Liver (tissue), 9 donors: Measurements from ENCODE around the gene PDE3A. TPM values are rescaled to one million over a fixed set of nuclear protein-coding genes. Genes with fewer than 3 reads are reported as not detected.

Source experiments
- DNase-seq: peaks from one replicate; pipeline ENCODE4 v3.0.0-alpha.2; 2017; ENCODE audit warnings: low spot score
- H3K27ac ChIP-seq, 2 donors: one replicate each; pipeline ENCODE4 v1.7.0; 2013; ENCODE audit warnings: inconsistent platforms in 2 of 2, low read length in 2 of 2, control low read depth in 1 of 2, low read depth in 1 of 2, mild to moderate bottlenecking in 1 of 2
- H3K27me3 ChIP-seq, 4 donors: one replicate each; pipeline versions ENCODE4 v1.6.1 to v1.7.0; 2013; ENCODE audit warnings: low read length in 3 of 4, inconsistent platforms in 1 of 4, mild to moderate bottlenecking in 1 of 4, moderate library complexity in 1 of 4; ENCODE audit not compliant: control insufficient read depth in 4 of 4, insufficient read depth in 4 of 4
- H3K36me3 ChIP-seq, 4 donors: one replicate each; pipeline versions ENCODE4 v1.6.1 to v1.7.0; 2013; ENCODE audit warnings: low read length in 3 of 4, mild to moderate bottlenecking in 3 of 4, low read depth in 1 of 4, moderate library complexity in 1 of 4; ENCODE audit not compliant: control insufficient read depth in 4 of 4, insufficient read depth in 3 of 4
- H3K4me1 ChIP-seq, 4 donors: one replicate each; pipeline versions ENCODE4 v1.6.1 to v1.7.0; 2013; ENCODE audit warnings: low read length in 3 of 4, mild to moderate bottlenecking in 3 of 4, moderate library complexity in 1 of 4; ENCODE audit not compliant: control insufficient read depth in 4 of 4, insufficient read depth in 4 of 4
- H3K4me3 ChIP-seq, 3 donors: one replicate each; pipeline versions ENCODE4 v1.6.1 to v1.7.0; 2013; ENCODE audit warnings: low read length in 3 of 3, control low read depth in 1 of 3, low read depth in 1 of 3, mild to moderate bottlenecking in 1 of 3
- H3K9ac ChIP-seq, 2 donors: one replicate each; pipeline ENCODE4 v1.7.0; 2013; ENCODE audit warnings: low read length in 2 of 2, mild to moderate bottlenecking in 2 of 2, moderate library complexity in 2 of 2, control low read depth in 1 of 2, low read depth in 1 of 2
- H3K9me3 ChIP-seq, 4 donors: one replicate each; pipeline versions ENCODE4 v1.6.1 to v1.7.0; 2013; ENCODE audit warnings: low read length in 3 of 4; ENCODE audit not compliant: control insufficient read depth in 4 of 4
- CTCF ChIP-seq: fragments of 150-350 bp; IDR thresholded peaks from 2 replicates; pipeline ENCODE4 v1.5.1; 2017; ENCODE audit warnings: improper control_type of control experiment, low read depth, low read length; ENCODE audit not compliant: missing input control
- EGR1 ChIP-seq, 2 donors: IDR thresholded peaks; 2 replicates each; pipeline ENCODE4 v1.6.1; 2016 to 2018; ENCODE audit warnings: antibody characterized with exemption in 2 of 2, low read depth in 2 of 2
- FOXA1 ChIP-seq: IDR thresholded peaks from 2 replicates; pipeline ENCODE4 v1.6.1; 2016; ENCODE audit warnings: antibody characterized with exemption
- FOXA2 ChIP-seq: IDR thresholded peaks from 2 replicates; pipeline ENCODE4 v1.6.1; 2016; ENCODE audit warnings: antibody characterized with exemption
- GABPA ChIP-seq, 2 donors: IDR thresholded peaks in 1 of 2; conservative IDR thresholded peaks in 1 of 2; 2 replicates each; pipeline ENCODE4 v1.6.1; 2016; ENCODE audit warnings: antibody characterized with exemption in 2 of 2, mild to moderate bottlenecking in 1 of 2, moderate library complexity in 1 of 2
- HNF4A ChIP-seq, 2 donors: conservative IDR thresholded peaks; 2 replicates each; pipeline ENCODE4 v1.6.1; 2016; ENCODE audit warnings: antibody characterized with exemption in 2 of 2, mild to moderate bottlenecking in 2 of 2
- HNF4G ChIP-seq: IDR thresholded peaks from 2 replicates; pipeline ENCODE4 v1.6.1; 2016; ENCODE audit warnings: antibody characterized with exemption
- JUND ChIP-seq, 2 donors: IDR thresholded peaks; 2 replicates each; pipeline ENCODE4 v1.6.1; 2016; ENCODE audit warnings: antibody characterized with exemption in 2 of 2
- MAX ChIP-seq: IDR thresholded peaks from 2 replicates; pipeline ENCODE4 v1.6.1; 2016; ENCODE audit warnings: antibody characterized with exemption
- NR2F2 ChIP-seq: IDR thresholded peaks from 2 replicates; pipeline ENCODE4 v1.6.1; 2016; ENCODE audit warnings: antibody characterized with exemption
- RAD21 ChIP-seq, 2 donors: IDR thresholded peaks; 2 replicates each; pipeline ENCODE4 v1.6.1; 2016; ENCODE audit warnings: antibody characterized with exemption in 2 of 2, mild to moderate bottlenecking in 2 of 2
- RXRA ChIP-seq, 2 donors: IDR thresholded peaks; 2 replicates each; pipeline ENCODE4 v1.6.1; 2017 to 2018; ENCODE audit warnings: antibody characterized with exemption in 2 of 2, mild to moderate bottlenecking in 1 of 2
- SP1 ChIP-seq: IDR thresholded peaks from 2 replicates; pipeline ENCODE4 v1.6.1; 2018; ENCODE audit warnings: antibody characterized with exemption, mild to moderate bottlenecking
- TAF1 ChIP-seq: conservative IDR thresholded peaks from 2 replicates; pipeline ENCODE4 v1.6.1; 2016; ENCODE audit warnings: antibody characterized with exemption, mild to moderate bottlenecking
- YY1 ChIP-seq: IDR thresholded peaks from 2 replicates; pipeline ENCODE4 v1.6.1; 2016; ENCODE audit warnings: antibody characterized with exemption, mild to moderate bottlenecking
- ZBTB33 ChIP-seq: IDR thresholded peaks from 2 replicates; pipeline ENCODE4 v1.6.1; 2016; ENCODE audit warnings: antibody characterized with exemption
- WGBS: extraction: QIAGEN DNeasy Blood & Tissue Kit; methylation state at CpG from one replicate; pipeline ENCODE4 v1.1.7; 2013; 5-methylcytosine and 5-hydroxymethylcytosine counted together
- polyA plus RNA-seq, 2 donors: library from polyadenylated mRNA; stranded (reverse) in 1 of 2; unstranded in 1 of 2; fragments of 200-250 nt in 1 of 2; fragments of >200 nt in 1 of 2; fragmentation: Nextera tagmentation in 1 of 2; extraction: Ambion mirVana in 1 of 2; gene quantifications; one replicate each; pipeline versions ENCODE4 v1.2.1 to v1.2.3, GENCODE V29; 2013 to 2015
- total RNA-seq, 2 donors: library from RNA; depleted of rRNA; stranded (reverse); fragments of >200 nt; gene quantifications; one replicate each; pipeline ENCODE4 v1.2.3, GENCODE V29; 2014
- TF ChIP-seq, protein P1 (sequence below): IDR thresholded peaks from 2 replicates; pipeline ENCODE4 v1.6.1; 2016; ENCODE audit warnings: antibody characterized with exemption, mild to moderate bottlenecking
- donor health status: healthy.
- donor health status: healthy.
- donor health status: healthy.
- donor health status: healthy.
- donor health status: healthy.

Gene PDE3A
- total and polyA plus RNA-seq, 4 donors: 0.50 to 3.8 (median 2.2) TPM

DNA sequence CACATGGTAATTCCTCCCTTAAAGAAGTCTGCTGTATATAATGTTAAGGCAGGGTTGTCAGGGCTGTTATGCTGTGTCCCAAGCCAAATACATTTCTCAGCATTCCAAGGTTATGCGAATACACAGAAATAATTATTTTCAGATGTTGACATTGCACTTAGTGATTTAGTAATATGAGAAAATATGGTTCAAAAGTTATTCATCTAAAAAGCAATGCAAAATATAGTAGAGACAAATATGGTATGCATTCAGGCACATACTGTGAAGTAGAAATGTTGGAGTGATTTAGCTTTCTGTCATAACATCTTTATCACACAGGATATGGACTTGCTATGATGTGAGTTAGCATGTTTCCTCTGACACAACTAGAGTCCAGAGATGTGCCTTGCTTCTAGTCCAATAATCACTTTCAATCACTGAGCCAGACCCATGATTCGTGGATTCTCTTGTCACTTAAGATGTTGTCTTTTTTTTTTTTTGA lies 70.0 kb downstream of the PDE3A start:
- no peaks in the 10 kb centered on the region for H3K27me3 ChIP-seq
- TF ChIP-seq NR2F2 (no peak), SP1 (no peak)
- H3K27ac ChIP-seq: no peak overlapping the region
- H3K9me3 ChIP-seq: no peaks in the 10 kb centered on the region
- no peaks in the 10 kb centered on the region for H3K36me3 ChIP-seq
- 77% methylated on average over 2 of the region's 2 CpGs for WGBS
- no peaks in the 10 kb centered on the region for H3K4me1 ChIP-seq
- no peak for DNase-seq
- H3K9ac ChIP-seq: no peak overlapping the region
- no peak overlapping the region for H3K4me3 ChIP-seq

DNA sequence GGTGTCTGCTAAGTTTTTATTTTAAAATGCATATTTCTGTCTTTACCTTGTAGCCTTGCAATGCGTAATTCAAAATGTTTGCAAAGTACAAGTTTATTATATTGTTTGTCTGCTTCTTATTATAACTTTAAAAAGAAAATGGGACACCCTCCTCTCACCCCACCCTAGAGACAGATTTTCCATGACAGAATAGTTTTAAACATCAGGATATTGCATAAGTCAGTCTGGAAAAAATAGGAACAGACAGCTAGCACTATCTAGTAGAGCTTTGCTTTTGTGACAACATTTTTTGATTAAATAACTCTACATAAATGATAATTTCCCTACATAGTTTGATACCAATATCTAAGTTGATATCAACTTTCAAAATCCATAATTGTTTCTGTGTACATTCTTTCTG lies 71.3 kb downstream of the PDE3A start:
- TF ChIP-seq NR2F2 (no peak), GABPA (IDR thresholded peaks at IDR 0.05 in 1 of 2, conservative IDR thresholded peaks at IDR 0.05 in 1 of 2) (no peak)
- Histone ChIP-seq H3K27ac (no peak overlapping the region), H3K4me1 (no peaks in the 10 kb centered on the region), H3K9ac (no peak overlapping the region), H3K36me3 (no peaks in the 10 kb centered on the region), H3K4me3 (no peak overlapping the region), H3K27me3 (no peaks in the 10 kb centered on the region), H3K9me3 (no peaks in the 10 kb centered on the region)
- no peak for DNase-seq
- WGBS: 93% methylated on average over 1 of the region's 1 CpG

GRCh38 chr12:20440408-20440807 lies 72.1 kb downstream of the PDE3A start:
- Histone ChIP-seq H3K27ac (no peak overlapping the region), H3K9ac (no peak overlapping the region), H3K4me1 (no peaks in the 10 kb centered on the region), H3K36me3 (no peaks in the 10 kb centered on the region), H3K4me3 (no peak overlapping the region), H3K9me3 (no peaks in the 10 kb centered on the region), H3K27me3 (no peaks in the 10 kb centered on the region)
- 47% methylated on average over 1 of the region's 1 CpG for WGBS
- DNase-seq: no peak
- TF ChIP-seq FOXA2: no peak
- peak; percentile 49 for TF ChIP-seq NR2F2

GRCh38 chr12:20442322-20442721 lies 74.0 kb downstream of the PDE3A start:
- H3K27ac ChIP-seq: no peak overlapping the region
- H3K36me3 ChIP-seq: no peaks in the 10 kb centered on the region
- 72% methylated on average over 6 of the region's 6 CpGs for WGBS
- peaks cover 0 to 4% (median 0%) of the 10 kb centered on the region in 4 donors for H3K27me3 ChIP-seq
- DNase-seq: no peak
- no peak overlapping the region for H3K9ac ChIP-seq
- H3K9me3 ChIP-seq: no peaks in the 10 kb centered on the region
- H3K4me3 ChIP-seq: no peak overlapping the region
- no peaks in the 10 kb centered on the region for H3K4me1 ChIP-seq
- TF ChIP-seq YY1 (no peak), SP1 (no peak), EGR1 (IDR thresholded peaks at IDR 0.05; ENCODE audit: low read depth in 2 of 2) (no peak), GABPA (IDR thresholded peaks at IDR 0.05 in 1 of 2, conservative IDR thresholded peaks at IDR 0.05 in 1 of 2) (no peak), FOXA2 (no peak), MAX (no peak), RAD21 (IDR thresholded peaks at IDR 0.05) (no peak), HNF4A (conservative IDR thresholded peaks at IDR 0.05) (no peak), RXRA (IDR thresholded peaks at IDR 0.05) (no peak), JUND (IDR thresholded peaks at IDR 0.05) (no peak), CTCF (no peak), NR2F2 (no peak), ZBTB33 (no peak), FOXA1 (no peak), TAF1 (no peak), HNF4G (no peak)
- TF ChIP-seq, protein P1, sequence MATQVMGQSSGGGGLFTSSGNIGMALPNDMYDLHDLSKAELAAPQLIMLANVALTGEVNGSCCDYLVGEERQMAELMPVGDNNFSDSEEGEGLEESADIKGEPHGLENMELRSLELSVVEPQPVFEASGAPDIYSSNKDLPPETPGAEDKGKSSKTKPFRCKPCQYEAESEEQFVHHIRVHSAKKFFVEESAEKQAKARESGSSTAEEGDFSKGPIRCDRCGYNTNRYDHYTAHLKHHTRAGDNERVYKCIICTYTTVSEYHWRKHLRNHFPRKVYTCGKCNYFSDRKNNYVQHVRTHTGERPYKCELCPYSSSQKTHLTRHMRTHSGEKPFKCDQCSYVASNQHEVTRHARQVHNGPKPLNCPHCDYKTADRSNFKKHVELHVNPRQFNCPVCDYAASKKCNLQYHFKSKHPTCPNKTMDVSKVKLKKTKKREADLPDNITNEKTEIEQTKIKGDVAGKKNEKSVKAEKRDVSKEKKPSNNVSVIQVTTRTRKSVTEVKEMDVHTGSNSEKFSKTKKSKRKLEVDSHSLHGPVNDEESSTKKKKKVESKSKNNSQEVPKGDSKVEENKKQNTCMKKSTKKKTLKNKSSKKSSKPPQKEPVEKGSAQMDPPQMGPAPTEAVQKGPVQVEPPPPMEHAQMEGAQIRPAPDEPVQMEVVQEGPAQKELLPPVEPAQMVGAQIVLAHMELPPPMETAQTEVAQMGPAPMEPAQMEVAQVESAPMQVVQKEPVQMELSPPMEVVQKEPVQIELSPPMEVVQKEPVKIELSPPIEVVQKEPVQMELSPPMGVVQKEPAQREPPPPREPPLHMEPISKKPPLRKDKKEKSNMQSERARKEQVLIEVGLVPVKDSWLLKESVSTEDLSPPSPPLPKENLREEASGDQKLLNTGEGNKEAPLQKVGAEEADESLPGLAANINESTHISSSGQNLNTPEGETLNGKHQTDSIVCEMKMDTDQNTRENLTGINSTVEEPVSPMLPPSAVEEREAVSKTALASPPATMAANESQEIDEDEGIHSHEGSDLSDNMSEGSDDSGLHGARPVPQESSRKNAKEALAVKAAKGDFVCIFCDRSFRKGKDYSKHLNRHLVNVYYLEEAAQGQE: no peak
